ENCODE measurements around the gene CDH20.

CDH20 gene

DNA sequence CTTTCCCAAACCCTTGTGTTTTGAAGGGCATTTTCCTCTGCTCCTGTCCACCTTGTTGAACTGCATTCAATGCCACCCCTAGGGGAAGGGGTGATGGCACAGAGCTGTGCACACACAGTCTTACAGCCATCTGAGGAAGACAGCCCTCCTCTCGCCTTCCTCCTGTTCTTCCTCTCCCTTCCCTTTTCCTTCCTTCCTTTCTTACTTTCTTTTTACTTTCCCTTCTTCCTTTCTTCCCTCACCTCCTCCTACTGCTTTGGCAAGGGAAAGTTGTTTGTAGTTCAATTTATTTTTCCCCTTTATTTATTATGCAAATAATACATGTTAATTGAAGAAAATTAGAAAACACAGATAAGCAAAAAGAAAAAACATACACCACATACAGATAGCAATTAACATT is 99.4 kb downstream of the CDH20 start:
- DNase-seq = no peak

DNA sequence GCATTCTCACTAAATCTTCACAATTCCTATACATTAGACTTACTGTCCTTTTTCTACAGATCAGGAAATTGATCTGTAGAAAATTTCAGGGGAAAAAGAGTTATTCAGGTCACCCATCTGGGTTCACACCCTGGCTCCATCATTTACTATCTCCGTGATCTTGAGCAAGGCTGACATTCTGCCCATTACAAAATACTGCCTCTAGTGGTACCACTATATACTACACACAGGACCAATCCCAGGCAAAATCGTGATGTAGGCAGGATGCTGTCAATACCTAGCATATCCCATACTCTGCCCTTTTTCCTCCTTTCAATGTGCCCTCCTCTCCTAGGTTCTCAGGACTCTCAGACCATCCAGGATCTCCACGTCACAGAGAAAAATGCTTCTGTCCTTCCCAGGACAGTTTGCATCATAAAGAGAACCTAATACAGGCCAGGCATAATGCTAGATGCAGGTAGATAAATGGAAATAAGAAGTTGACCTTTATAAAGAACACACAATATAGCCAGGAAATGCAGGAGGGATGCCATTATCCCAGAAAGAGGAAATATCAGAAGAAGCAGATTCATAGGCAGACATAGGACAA is 101.9 kb downstream of the CDH20 start:
- no peak for DNase-seq

DNA sequence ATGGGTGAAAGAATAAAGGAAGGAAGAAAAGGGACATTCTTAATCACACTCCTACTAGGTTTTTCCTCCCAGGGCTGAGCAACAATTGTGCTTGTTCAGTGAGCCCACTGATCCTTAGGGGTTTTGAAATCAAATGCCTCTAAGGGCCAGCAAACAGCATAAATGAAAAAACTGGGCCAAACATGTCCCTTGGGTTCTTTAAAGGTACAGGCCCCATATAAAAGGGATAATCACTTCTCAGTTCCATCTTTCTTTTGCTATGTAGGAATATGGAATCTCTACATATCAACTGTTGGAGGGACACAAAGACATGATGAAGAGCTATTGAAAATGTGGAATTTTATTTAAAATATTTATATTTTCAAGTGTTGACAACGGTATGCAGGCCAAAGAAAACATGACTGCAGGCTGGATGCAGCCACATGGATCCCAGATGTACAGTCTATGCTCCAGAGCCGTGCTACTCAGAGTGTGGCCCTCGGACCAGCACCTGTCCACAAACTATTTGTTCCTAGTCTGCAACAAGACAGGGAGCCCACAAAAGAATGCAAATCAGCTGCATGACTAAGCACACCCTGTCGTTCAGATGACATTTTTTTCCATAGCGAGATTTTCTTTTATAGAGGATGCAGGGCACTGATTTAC is 110.0 kb downstream of the CDH20 start:
- DNase-seq = no peak

DNA sequence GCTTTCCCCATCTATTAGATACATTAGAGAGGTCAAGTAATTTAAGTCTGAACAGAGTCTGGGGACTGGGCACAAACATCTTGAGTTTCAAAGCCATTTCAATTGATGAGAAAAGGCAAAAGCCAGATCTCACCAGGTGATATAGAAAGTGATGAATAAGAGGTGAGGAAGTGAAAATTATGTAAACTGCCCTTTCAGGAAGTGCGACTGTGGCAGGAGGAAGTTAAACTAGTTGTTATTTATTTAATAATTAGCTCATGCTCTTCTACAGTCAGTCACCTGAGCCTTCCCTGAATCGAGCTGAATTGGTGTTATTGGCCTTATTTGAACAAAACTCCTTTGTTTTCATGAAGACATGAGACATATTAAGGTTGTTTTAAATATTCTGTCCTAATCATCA is 115.1 kb downstream of the CDH20 start:
- DNase-seq = no peak

DNA sequence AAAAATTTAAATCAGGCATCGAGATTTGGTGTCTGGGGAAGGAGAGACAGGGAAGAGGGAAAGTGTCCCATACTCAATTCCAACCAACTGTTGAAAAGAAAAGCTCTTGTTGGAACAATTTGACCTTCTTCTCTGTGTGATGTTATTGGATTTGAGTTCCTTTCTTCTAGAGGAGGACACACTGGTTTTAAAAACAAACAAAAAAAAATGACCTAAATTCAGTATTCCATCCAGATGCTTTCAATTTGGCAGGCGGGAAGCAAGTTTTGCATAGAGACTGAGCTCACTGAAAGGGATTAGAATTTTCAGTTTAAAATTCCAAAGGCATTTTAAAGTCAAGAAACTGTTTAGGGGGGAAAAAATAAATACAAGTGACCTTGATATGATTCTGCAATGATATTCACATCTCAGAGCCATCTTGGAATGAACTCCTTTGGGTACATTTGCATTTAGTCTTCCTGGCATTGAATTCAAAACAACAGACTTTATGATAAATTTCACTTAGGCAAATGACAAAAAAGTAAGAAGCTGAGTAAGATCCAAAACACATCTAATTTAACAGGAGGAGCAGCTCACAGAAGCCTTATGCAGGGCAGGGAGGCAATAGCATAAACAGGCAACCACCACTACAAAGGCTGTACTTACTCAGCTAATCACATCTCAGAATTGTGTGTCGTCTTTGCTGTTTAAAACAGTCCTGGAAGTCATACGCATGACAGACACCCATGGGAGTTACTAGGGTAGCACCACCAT is 126.8 kb downstream of the CDH20 start:
- DNase-seq = no peak

DNA sequence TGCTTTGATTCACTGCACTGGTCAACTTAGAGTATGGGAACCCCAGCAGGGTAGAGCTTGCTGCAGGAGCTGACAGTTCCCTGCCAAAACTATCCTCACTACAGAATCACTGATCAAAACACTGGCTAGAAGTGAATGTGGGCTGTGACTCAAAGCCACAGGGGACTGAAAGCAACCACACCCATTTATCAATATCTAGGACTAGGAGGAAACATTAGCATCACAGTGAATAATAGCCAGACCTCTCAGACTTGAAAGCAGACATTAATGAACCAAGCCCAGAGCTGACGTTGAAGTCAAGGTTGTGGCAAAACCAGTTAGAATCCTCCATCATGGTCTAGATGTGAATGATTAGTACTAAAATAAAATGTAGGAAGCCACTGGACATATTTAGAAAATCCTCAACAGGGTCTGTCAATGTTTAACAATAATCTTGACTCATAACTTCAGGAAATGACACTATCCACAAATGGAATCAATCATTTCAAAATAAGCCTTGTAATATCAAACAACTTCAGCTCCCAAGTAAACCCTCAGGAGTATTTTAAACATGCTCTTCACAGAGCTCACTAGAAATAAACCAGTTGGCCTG is 131.4 kb downstream of the CDH20 start:
- DNase-seq = no peak

DNA sequence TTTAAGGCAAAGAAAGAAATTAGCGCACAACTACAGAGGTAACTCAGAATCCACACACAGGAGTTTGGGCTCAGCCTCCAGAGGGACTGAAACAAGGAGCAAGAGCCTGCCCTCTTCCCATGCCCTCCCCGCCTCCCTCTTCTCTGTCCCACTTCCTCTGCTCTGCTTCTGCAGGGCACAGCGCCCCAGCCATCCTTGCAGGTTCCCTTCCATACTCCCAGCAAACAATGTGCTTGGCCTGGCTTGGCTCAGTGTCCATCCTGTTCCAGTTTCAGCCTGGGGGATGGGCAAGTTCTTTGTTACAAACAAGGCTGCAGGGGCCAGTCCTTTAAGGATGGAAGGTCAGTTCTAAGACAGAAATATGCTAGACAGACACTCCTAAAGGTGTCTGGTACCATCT is 133.5 kb downstream of the CDH20 start:
- no peak for DNase-seq

DNA sequence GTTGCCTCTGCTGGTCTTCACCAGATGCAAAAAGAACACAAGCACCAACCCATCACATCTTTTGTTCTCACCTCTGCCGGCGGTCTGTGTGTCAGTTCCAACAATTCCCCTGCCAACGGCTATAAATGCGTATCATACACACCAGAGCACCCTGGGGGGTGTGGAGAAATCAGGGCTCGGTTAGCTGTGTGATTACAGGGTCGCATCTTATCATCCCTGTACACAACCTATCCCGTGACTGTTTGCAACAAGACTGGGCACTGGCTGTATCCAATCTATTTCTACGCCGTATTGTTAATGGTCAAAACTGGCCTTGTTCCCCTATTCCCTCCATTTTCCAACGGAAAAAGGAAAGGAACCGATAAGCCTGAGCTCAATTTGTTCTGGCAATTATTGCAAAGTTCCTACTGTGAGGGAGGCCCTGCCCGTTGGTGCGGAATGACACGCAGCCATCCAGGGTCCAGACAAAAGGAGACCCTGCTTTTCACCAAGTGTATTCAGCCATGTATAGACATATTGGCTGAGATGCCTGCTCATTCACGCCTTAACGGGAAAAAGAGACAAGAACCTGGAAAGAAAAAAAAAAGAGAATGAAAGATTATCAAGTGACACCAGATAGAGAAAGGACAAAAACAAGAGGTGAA is 136.9 kb downstream of the CDH20 start:
- no peak for DNase-seq

DNA sequence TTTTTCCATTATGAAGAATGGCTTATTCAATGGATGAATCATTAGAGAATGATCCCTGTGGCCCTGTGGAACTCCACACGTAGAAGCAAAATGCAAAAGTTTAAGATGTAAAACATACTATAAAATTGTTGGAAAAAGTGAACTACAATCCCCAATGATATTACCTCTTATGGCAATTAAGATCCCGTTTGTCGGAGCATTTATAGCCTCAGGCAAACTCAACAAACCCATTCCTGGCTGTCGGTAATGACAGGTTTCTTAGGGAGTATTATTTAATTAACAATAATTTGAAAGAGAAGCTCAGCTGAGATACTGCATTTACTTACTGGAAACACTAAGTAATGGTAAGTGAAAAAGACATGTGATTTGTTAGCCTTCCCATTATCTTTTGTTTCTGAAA is 138.3 kb downstream of the CDH20 start:
- no peak for DNase-seq

DNA sequence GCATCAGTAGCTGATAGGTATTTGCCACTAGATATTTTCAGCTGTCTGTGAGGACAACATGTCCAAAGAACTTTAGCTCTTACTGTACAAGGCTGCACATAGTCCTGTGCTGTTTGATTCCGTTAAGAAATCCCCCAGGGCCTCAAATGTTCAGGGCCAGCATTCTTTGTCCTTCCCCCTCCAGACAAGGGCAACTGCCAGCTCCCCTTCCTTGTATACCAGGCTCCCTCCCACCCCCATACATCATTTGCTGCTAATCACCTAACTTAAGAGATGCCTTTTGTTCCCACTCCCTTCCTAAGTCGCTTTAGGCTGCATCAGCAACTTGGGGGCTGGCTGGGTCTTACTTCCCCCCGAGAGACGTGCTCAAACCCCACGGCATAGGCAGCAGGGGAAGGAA is 138.7 kb downstream of the CDH20 start:
- no peak for DNase-seq

DNA sequence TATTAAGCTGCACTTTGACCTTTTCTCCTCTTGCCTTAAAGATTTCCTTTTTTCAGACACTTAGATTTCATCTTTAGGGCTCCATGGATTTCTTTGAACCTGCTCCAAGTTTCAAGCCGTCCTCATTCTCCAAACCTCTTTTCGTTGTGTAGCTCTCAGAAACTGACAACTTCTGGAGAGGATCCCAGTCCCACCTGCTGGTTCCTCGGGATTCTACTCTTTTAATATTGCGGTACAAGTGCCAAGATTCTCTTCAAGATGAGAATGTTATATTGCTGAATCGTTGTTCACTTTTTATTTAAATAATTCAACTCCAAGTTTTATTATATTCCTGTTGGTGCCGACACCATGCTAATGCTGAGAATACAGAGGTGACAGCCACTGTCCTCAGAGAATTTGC is 141.1 kb downstream of the CDH20 start:
- no peak for DNase-seq

DNA sequence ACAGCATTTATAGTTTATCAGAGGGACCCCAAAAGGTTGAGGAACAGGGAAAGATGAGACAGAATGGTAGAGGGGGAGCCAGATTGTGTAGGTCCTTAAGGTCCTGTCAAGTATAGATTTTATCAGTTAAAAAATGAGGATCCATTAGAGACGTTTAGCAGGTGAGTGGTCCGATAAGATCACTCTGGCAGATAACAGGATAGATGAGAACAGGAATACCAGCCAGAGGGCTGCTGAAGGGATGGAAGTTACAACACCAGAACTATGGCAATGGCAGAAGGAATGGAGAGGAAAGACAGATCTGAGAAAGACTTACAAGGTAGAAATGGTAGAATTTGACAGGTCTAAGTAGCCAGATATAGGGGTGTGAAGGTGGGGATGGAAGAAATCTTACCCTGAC is 141.7 kb downstream of the CDH20 start:
- DNase-seq = no peak

DNA sequence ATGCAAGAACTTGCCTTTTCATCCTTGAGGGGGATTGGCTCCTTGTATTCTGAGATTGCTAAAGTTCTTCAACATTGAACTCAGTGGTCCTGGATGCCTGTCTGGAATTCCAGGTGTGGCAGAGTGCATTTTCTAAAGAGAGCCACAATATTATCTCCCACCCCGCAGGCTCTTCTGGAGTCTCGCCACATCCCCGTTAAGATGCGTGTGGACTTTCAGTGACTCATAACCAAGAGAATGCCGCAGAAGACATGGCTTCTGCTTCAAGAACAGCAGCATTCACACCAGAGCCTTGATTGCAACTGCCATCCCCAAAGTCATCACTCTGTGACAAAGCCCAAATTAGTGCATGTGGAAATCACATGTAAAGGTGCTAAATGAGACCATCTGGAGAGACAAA is 142.7 kb downstream of the CDH20 start:
- no peak for DNase-seq

DNA sequence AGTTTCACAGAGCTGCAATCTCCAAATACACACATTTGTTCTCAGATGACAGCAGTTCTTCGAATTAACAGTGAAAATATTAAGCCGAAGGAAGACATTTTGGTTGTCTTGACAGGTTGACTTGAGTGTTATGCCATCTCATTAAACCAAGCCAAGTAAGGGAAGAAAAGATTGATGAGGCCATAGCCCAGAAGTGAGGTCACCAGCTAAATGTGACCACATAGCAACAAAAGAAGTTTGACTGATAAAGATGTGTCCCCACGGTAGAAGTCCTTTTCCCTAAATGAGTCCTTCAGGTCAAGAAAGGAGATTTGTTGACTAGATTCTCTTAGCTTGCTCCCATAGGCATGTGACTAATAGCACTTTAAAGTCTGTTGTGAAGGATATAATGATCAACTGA is 156.1 kb downstream of the CDH20 start:
- DNase-seq = no peak

DNA sequence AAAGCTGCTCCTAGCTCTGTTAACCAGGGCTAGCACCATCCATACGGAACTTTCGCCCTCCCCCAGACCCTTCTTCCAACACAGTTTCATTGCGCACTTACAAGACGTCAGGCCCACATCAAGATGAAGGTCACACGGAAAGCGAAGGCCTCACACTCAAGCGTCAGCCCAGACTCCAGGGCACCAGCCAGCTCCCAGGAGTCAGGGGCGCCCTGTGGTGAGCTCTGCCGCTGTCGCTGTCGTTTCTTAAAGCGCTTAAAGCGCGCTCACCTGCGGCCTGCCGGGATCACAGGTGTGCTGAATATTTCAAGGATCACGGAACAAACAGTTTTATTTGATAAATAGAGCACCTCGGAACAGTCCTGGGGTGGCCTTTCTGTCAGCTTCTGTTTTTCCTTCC is 163.1 kb downstream of the CDH20 start:
- no peak for DNase-seq

DNA sequence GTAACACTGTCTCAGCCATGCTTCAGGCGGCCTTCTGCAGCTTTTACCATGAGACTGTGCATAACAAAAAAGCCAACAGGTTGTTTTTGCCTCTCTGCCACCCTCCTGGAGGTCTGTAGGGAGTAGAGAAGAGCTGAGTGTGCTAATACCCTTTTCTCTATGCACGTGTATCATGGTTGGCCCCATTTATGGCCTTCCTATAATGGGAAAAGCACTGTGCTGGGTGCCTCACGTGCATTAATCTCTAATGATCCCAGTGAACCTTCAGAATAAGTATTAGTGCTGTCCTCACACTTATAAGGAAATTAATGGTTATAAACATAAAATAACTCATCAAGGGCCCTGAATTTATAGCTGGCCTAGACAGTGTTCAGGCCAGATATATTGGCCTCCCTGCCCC is 164.2 kb downstream of the CDH20 start:
- no peak for DNase-seq

DNA sequence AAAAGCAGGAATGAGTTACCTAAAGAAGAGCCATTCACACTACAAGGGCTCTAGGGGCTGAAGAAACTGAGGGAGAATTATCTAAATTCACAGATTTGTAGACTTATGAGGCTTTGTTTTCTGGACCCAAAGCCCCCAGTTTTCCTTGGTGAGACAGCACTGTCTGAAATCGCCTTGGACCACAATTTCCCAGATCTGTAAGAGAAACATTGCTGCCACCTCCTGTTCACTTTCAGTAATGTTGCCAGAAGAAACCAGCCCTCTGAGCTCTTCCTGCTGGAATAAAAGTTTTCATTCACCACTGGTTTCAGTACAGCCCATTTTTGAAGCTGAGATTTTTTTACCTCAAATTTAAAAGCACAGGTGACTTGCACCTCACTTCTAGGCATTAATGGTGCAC is 169.2 kb downstream of the CDH20 start:
- DNase-seq = peak; percentile 8

DNA sequence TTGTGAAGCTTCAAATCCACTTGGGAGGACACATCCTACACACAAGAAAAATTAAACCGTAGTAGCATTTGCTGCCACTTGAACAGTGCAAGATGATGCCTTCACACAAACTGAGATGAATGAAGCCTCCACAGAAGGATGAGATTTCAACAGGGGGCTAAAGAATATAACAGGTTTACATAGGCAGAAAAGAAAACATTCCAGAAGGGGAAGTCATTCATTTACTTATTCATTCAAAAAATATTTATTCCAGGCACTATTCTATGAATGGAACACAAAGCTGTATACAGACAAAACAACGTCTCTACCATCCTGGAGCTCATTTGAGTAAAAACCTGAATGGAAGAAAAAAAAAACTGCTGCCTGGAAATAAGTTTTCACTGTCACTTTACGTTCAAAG is 170.5 kb downstream of the CDH20 start:
- DNase-seq = no peak

DNA sequence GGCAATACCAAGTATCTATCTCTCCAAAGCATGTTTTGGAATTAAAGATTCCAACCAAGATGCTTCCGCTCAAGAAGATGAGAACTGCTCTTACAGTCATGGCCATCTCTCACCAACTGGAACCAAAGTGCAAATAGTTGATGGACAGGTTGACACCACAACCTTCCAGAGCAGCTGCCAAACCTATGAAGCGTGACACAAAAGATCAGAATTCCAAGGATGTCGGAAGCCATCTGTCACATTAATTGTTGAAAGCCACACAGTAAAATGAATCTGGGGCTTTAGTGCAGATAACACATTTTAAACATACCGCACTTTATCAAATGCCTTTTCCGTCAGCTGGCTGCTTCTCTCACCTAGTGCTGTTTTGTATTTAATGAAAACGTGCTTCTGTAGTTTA is 195.7 kb downstream of the CDH20 start:
- DNase-seq = no peak

DNA sequence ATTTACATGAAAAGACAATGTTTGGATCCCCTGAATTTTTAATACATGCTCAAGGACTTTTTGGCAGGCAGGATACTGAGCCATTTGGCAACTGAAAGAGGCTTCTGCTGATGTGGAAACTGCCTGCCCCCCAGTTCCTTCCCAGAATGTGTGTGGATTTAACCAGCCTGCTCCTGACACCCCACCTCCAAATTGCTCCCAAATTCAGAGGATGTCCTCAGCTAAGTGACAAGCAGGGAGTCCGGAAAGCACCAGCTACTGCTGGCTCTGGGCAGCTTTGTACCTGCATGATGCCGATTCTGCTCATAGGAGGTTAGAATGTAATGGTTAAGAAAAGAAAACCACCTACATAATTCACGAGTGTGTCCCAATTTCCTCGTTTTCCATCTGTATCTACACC is 197.5 kb downstream of the CDH20 start:
- no peak for DNase-seq

DNA sequence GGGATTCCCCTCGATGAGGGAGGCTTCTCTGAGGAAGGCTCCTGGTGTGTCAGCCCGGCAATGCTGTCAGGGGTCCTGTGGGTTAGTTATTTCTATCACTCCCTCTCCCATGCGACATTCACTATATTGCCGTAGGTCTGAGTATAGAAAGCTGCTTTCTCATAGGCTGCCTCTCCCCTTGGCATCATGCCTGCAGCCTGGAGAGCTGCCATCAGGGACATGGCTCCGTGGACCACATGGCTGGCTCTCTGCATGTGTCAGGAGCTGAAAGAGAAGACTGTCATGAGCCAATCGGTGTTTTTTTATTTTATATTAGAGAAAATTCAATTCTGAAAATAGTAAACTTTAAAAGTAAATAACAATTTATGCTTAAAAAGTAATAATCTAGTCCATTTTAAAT is 198.0 kb downstream of the CDH20 start:
- DNase-seq = no peak

DNA sequence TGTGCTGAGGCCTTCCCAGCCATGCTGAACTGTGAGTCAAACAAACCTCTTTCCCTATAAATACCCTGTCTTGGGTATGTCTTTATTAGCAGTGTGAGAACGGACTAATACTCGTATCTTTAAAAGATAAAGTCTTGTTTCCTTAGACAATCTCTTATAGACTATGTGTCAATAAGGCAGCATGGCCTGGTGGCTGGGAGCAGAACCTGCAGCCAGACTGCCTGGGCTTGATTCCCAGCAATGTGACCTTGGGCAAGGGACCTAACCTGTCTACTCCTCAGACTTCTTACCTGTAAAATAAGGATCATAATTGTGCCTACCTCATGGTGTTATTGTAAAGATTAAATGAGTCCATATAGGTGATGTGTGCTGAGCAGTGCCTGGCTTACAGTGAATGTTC is 198.7 kb downstream of the CDH20 start:
- DNase-seq = no peak

DNA sequence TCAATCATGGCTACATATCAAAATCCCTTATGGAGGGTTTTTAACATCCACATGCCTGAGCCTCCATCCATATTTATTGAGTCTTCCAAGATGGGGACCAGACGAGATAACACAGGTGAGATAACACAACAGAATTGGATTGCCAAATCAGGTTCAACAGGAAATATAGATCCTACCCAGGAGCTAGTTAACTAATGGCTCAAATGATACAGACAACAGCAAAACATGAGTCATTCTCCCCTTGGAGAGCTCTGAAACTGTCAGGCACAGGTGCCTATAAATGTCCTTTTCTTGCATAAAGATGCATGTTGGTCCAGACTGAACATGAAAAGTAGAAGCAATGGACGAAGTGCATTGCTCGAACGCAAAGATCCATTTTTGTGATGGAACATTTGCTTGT is 202.2 kb downstream of the CDH20 start:
- no peak for DNase-seq

DNA sequence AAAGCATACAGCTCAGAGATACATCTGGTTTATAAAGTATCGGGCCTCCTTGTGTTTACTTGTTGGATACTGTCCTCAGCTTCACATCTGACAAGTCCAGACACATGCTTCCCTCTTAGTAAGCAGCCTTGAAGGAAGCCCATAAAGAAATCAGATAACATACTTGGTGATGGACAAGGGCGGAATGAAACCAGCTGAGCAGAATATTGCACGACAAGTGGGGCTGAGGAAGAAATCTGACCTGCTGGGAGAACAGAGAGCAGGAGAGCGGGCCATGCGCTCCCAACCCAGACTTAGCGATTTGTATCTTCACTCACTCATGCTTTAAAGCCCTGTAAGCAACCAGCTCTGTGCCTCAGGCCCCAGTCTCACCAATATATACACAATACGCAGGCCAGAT is 208.4 kb downstream of the CDH20 start:
- DNase-seq = no peak

All from KG1 (cell line).